Kasumi-1 (cell line): Measurements from ENCODE around the gene DEPDC4.
A peak's percentile ranks its signal among the peaks of the same experiment; 100 is the strongest.
"Not testable (repeated sequence)": the region's sequence is repeated elsewhere in the genome, so short reads cannot be mapped to it uniquely, and the experiment has no call there.

Experiments
- DNase-seq, 2 experiments: peaks; one replicate each; lab custom pipeline; 2025; lab: John Stamatoyannopoulos, UW

Gene DEPDC4

GRCh38 chr12:100266835-100267602 lies at the start of gene DEPDC4, which contains the start of gene SCYL2:
TSS of gene DEPDC4 (minus strand) at chr12:100267079. CDS start at chr12:100267076, 3 bp downstream.
TSS of gene SCYL2 (plus strand) at chr12:100267177. CDS start at chr12:100282971, 15,794 bp downstream.
- peak; percentile 95 to 96 for DNase-seq

DNA sequence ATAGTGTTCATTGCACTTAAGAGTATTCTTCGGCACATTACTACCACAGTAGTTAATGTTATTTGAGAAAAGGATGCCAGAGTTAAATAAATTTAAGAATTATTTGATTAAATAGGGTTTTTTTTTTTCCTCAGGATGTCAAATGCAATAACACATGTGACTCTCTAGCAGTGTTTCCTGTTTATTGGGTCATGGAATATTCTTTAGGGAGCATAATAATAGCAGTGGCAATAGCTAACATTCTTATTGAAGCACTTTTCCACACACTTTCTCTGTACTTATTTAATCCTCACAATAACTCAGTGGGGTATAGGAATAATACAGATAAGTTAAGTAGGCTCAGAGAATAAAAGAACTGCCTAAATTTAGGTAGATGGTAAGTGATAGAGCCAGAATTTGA lies 44.4 kb upstream of the DEPDC4 start:
- DNase-seq, result no peak

DNA sequence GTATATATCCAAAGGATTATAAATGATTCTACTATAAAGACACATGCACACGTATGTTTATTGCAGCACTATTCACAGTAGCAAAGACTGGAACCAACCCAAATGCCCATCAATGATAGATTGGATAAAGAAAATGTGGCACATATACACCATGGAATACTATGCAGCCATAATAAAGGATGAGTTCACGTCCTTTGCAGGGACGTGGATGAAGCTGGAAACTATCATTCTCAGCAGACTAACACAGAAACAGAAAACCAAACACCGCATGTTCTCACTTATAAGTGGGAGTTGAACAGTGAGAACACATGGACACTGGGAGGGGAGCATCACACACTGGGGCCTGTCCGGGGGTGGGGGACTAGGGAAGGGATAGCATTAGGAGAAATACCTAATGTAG lies 41.3 kb upstream of the DEPDC4 start:
- not testable (repeated sequence) for DNase-seq

- not testable (repeated sequence) for DNase-seq
Measured at GRCh38 chr12:100304334-100304733, 37.5 kb upstream of the DEPDC4 start.

- no peak for DNase-seq
Measured at GRCh38 chr12:100303831-100304230, 37.0 kb upstream of the DEPDC4 start.

- DNase-seq, result no peak
Measured at GRCh38 chr12:100302081-100302480, 35.2 kb upstream of the DEPDC4 start.

- DNase-seq, result no peak
Measured at GRCh38 chr12:100295764-100296555, 29.1 kb upstream of the DEPDC4 start.

GRCh38 chr12:100294366-100294765 lies 27.5 kb upstream of the DEPDC4 start:
- DNase-seq, result not testable (repeated sequence)

DNA sequence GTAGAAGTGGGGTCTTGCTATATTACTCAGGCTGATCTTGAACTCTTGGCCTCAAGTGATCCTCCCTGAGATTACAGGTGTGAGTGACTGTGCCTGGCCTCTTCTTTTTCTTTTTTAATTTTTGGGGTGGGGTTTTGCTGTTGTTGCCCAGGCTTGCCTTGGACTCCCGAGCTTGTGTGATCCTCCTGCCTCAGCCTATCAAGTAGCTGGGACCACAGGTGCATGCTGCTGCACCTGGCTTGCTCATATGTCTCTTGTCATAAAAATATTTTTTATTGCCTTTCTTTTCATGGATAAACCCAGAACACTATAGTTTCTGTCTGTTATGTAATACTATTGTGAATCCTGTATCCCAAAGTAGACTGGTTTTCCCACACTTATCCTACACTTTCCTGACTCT lies 26.1 kb upstream of the DEPDC4 start:
- no peak for DNase-seq

- no peak for DNase-seq
Measured at GRCh38 chr12:100290016-100290415, 23.1 kb upstream of the DEPDC4 start.

GRCh38 chr12:100289038-100289437 lies 22.2 kb upstream of the DEPDC4 start:
- DNase-seq, result no peak

GRCh38 chr12:100284556-100284955 lies 17.7 kb upstream of the DEPDC4 start:
- not testable (repeated sequence) for DNase-seq

GRCh38 chr12:100279607-100280244 lies 12.8 kb upstream of the DEPDC4 start:
- no peak for DNase-seq

GRCh38 chr12:100279159-100279558 lies 12.3 kb upstream of the DEPDC4 start:
- DNase-seq, result no peak

DNA sequence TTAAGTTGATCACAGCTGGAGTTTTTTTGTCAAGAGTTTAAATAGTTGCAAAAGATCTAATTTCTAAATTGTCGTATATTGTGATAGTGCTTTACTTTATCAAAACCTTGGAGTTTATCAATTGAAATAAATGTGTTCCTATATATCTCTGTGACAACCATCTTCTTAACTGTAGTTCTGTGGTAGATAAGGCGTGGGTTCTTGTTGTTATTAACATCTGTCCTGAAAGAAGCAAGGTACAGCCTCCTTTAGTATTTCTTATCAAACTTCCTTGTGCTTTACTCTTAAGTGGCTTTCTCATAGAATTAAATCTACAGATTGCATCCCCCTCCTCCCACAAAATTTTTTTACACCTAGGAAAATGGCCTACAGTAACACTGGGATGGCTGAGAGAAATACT lies 7.4 kb upstream of the DEPDC4 start:
- DNase-seq, result no peak

DNA sequence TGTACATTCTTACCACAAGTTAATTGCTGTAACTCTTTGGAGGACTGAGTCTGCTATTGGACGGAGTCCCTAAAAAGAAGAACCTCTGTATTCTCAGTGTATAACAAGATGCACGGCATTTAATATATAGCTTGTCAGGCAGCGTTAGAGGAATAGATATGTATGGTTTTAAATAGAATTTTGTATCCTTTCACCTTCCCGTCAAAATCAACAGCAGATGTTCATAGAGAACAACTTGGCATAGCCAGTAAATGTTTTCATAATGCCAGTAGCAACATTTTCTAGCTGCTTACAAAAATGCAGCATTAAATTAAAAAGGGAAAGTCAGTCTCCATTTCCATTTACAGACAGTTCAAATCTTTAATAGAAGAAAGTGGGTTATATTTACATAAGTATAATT lies 6.9 kb upstream of the DEPDC4 start:
- DNase-seq, result no peak

GRCh38 chr12:100268835-100269564 lies 2.1 kb upstream of the DEPDC4 start:
- DNase-seq, result peak; percentile 38 to 43

DNA sequence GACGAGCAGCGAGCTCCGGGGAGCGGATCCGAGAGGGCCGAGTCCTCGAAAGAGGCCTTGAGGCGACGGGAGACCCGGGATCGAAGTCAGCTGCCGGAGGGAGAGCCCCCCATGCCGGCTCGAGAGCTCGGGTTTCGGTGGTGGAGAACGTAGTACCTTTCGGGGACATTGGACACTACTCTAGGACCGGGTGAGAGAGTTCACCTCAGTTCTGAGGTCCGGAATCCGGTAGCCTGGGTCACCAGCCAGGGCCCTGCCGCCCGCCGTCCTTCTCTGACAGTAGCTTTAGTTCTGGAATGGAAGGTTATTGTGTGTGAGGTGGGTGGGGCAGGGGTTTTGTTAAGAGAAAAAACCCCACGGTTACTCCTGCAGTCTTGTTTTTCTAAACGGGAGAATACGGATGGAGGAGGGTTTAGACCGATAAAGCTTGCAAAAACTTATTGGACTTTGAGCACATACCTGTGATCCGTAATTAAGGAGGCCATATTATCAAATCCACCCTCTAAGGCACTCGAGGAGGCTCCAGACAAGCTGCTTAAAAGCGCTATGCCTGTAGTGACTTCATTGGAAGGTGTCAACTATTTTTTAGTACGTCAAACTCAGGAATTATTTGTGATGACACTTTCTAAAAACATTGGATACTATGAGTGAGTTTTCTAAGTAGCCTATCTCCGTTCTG lies 863 bp upstream of the DEPDC4 start:
- DNase-seq, result peak in 1 of 2 experiments; percentile 11

GRCh38 chr12:100266585-100266834 lies 369 bp downstream of the DEPDC4 start:
- no peak for DNase-seq

- DNase-seq, result no peak
Measured at GRCh38 chr12:100265732-100266584, 921 bp downstream of the DEPDC4 start.

GRCh38 chr12:100265107-100265506 lies 1.8 kb downstream of the DEPDC4 start:
- DNase-seq, result not testable (repeated sequence)
